Mesendoderm (in vitro differentiated cells): ENCODE results near the gene LSS.

ENCODE experiments used
- DNase-seq: peaks from one replicate; pipeline ENCODE4 v3.0.0; 2013
- H2AK5ac ChIP-seq: 2 replicates; pipeline ENCODE4 v1.6.1; 2013; ENCODE audit warnings: low read length, inconsistent platforms
- H2BK120ac ChIP-seq: 2 replicates; pipeline ENCODE4 v1.6.1; 2013; ENCODE audit warnings: low read depth, mild to moderate bottlenecking, low read length, moderate library complexity, mixed read lengths
- H2BK15ac ChIP-seq: replicated peaks from 2 replicates; pipeline ENCODE4 v1.6.1; 2013; ENCODE audit warnings: low read depth, mild to moderate bottlenecking, moderate library complexity
- H2BK5ac ChIP-seq: 2 replicates; pipeline ENCODE4 v1.6.1; 2013; ENCODE audit warnings: low read length, inconsistent platforms
- H3K18ac ChIP-seq: 2 replicates; pipeline ENCODE4 v1.6.1; 2013; ENCODE audit warnings: mild to moderate bottlenecking, low read length, mixed read lengths
- H3K23ac ChIP-seq: one replicate; pipeline ENCODE4 v1.6.1; 2013; ENCODE audit warnings: low read length
- H3K27ac ChIP-seq: 2 replicates; pipeline ENCODE4 v1.5.1; 2013; ENCODE audit warnings: low read depth, mild to moderate bottlenecking, inconsistent platforms, low read length, moderate library complexity
- H3K27me3 ChIP-seq: 2 replicates; pipeline ENCODE4 v1.6.1; 2013; ENCODE audit warnings: low read length, control low read depth, mild to moderate bottlenecking, inconsistent platforms; ENCODE audit not compliant: insufficient read depth, poor library complexity
- H3K36me3 ChIP-seq: 2 replicates; pipeline ENCODE4 v1.6.1; 2013; ENCODE audit warnings: low read length, inconsistent platforms; ENCODE audit not compliant: control insufficient read depth, insufficient read depth
- H3K4ac ChIP-seq: one replicate; pipeline ENCODE4 v1.6.1; 2013; ENCODE audit warnings: low read depth, mild to moderate bottlenecking, low read length, moderate library complexity
- H3K4me1 ChIP-seq: 2 replicates; pipeline ENCODE4 v1.6.1; 2013; ENCODE audit warnings: low read depth, low read length, inconsistent platforms; ENCODE audit not compliant: control insufficient read depth
- H3K4me2 ChIP-seq: 2 replicates; pipeline ENCODE4 v1.6.1; 2013; ENCODE audit warnings: low read length
- H3K4me3 ChIP-seq: 2 replicates; pipeline ENCODE4 v1.5.1; 2013; ENCODE audit warnings: mild to moderate bottlenecking, low read length
- H3K56ac ChIP-seq: one replicate; pipeline ENCODE4 v1.6.1; 2013; ENCODE audit warnings: low read length
- H3K79me1 ChIP-seq: 2 replicates; pipeline ENCODE4 v1.6.1; 2013; ENCODE audit warnings: low read length, inconsistent platforms
- H3K79me2 ChIP-seq: 2 replicates; pipeline ENCODE4 v1.6.1; 2013; ENCODE audit warnings: mild to moderate bottlenecking, low read length; ENCODE audit not compliant: control insufficient read depth, insufficient read depth
- H3K9ac ChIP-seq: 2 replicates; pipeline ENCODE4 v1.6.1; 2013; ENCODE audit warnings: low read length, inconsistent platforms
- H4K5ac ChIP-seq: one replicate; pipeline ENCODE4 v1.6.1; 2013; ENCODE audit warnings: low read length
- H4K8ac ChIP-seq: one replicate; pipeline ENCODE4 v1.6.1; 2013; ENCODE audit warnings: low read depth, mild to moderate bottlenecking, control low read depth, low read length, moderate library complexity
- WGBS: extraction: QIAGEN DNeasy Blood & Tissue Kit; methylation state at CpG from one replicate; pipeline ENCODE4 v1.1.7; 2013; ENCODE audit warnings: low lambda C conversion rate, missing lambda C conversion rate; ENCODE audit not compliant: insufficient coverage; ENCODE audit errors: extremely low coverage; 5-methylcytosine and 5-hydroxymethylcytosine counted together

The LSS gene

DNA sequence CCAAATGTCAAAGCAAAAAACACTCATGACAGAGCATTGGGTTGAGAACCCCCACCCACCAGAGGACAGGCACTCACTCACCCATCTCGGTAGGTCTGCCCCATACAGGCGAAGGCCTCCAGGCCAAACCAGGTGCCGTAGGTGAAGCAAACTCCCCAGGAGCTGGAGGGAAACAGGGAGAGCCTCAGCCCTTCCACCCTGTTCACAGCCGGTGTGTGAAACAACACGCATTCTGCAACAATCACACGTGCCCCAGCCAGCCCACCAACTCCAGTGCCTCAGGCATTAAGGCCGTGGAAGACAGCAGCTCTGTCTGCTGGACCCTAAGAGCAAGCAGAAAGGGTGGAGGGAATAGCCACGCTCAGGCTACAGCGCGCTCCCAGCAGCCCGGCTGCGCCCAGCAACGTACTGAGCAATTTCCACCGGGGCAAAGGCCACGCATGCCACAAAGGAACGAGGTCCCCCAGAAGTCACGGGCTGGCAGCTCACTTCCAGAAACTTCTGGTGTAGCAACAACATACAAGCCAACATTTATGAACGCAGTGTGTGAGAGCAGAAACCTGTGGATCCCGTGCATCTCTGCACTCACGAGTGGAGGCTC is 32.9 kb downstream of the LSS start:
- no peak overlapping the region for H2BK15ac ChIP-seq
- peaks cover 26% of the 10 kb centered on the region for H3K36me3 ChIP-seq
- no peak overlapping the region for H3K4ac ChIP-seq
- H3K4me1 ChIP-seq, result no peaks in the 10 kb centered on the region
- H3K4me2 ChIP-seq, result no peak overlapping the region
- H2BK5ac ChIP-seq, result no peak overlapping the region
- no CpG with 5 or more reads among the region's 20 CpGs for WGBS
- H3K79me1 ChIP-seq, result no peaks in the 10 kb centered on the region
- H2AK5ac ChIP-seq, result no peak overlapping the region
- no peak overlapping the region for H3K56ac ChIP-seq
- no peak overlapping the region for H3K4me3 ChIP-seq
- H3K23ac ChIP-seq, result no peak overlapping the region
- H3K27ac ChIP-seq, result no peak overlapping the region
- no peak for DNase-seq
- no peak overlapping the region for H2BK120ac ChIP-seq
- H3K27me3 ChIP-seq, result no peaks in the 10 kb centered on the region
- no peak overlapping the region for H3K18ac ChIP-seq
- no peak overlapping the region for H4K8ac ChIP-seq
- no peak overlapping the region for H4K5ac ChIP-seq
- no peak overlapping the region for H3K9ac ChIP-seq
- H3K79me2 ChIP-seq, result no peaks in the 10 kb centered on the region

DNA sequence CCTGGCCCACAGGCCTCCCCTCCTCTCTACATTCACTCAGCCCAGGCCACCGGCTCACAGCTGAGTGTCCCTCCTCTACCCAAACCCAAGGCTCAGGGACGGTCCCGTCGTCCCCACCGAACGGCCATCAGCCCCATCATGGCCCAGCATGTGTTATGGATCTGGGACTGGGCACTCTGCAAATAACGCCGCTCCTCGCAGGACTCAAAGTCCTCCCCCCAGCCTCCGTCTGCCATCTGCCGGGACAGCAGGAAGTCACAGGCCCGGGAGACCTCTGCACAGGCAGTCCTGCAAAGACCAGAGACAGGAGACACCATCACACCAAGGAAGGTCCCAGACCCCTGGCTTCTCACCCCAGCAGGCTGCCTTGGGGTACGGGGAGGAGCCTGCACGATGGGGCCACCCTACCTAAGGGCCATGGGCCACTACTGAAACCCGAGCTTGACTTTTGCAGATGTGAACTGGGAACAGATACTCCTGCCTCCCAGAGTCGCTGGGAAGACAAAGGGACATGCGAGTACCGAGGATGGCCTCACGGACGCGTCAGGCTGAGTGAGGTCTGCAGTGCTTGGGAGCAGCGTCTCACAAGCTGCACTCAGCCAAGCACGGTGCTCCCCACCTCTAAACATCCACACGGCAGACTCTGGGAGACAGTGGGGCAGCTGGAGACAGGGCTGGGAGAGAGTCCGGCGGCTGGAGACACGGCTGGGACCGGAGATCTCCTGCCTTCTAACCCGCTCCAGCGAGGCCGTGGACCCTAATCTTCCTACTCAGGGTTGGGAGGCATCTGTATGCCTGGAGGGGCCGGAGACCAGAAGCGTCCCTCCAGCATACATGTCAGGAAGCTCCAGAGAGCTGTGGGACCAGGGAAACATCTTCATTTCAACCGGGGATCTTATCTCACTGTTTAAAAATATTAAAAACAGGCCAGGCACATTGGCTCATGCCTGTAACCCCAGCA is 33.9 kb downstream of the LSS start:
- no CpG with 5 or more reads among the region's 34 CpGs for WGBS
- H2BK120ac ChIP-seq, result no peak overlapping the region
- no peak overlapping the region for H3K4me2 ChIP-seq
- H2AK5ac ChIP-seq, result no peak overlapping the region
- no peaks in the 10 kb centered on the region for H3K79me2 ChIP-seq
- peaks cover 27% of the 10 kb centered on the region for H3K36me3 ChIP-seq
- no peaks in the 10 kb centered on the region for H3K4me1 ChIP-seq
- no peak overlapping the region for H3K9ac ChIP-seq
- H4K8ac ChIP-seq, result no peak overlapping the region
- no peak overlapping the region for H3K27ac ChIP-seq
- no peak overlapping the region for H2BK15ac ChIP-seq
- no peak overlapping the region for H3K23ac ChIP-seq
- H2BK5ac ChIP-seq, result no peak overlapping the region
- H3K18ac ChIP-seq, result no peak overlapping the region
- no peak overlapping the region for H3K4ac ChIP-seq
- no peak for DNase-seq
- H3K79me1 ChIP-seq, result no peaks in the 10 kb centered on the region
- H3K27me3 ChIP-seq, result no peaks in the 10 kb centered on the region
- H3K56ac ChIP-seq, result no peak overlapping the region
- H3K4me3 ChIP-seq, result no peak overlapping the region
- no peak overlapping the region for H4K5ac ChIP-seq

DNA sequence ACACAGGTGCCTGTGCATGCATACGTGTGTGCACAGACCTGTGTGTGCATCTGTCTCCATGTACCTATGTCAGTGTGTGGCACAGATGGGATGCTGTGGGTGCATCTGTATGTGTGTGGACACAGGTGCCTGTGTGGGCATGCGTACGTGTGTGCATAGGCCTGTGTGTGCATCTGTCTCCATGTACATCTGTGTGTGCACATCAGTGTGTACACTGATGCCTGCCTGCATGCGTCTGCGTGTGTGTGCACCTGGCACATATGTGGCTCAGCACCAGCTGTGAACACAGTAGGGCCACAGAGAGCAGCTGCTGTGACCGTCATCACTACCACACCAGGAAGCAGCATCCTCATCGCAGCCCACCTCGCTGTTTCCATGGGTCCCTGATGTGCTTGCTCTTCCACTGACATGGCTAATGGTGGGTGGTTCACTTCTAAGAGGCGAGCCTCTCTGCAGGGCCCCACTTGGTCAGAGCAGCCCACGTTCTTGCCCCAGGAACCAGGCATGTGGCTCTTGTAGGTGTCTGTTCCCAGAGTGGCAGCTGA is 34.7 kb downstream of the LSS start:
- no peak overlapping the region for H3K9ac ChIP-seq
- no peak overlapping the region for H4K8ac ChIP-seq
- no peak overlapping the region for H3K27ac ChIP-seq
- H3K4me2 ChIP-seq, result no peak overlapping the region
- no CpG with 5 or more reads among the region's 10 CpGs for WGBS
- H4K5ac ChIP-seq, result no peak overlapping the region
- H3K27me3 ChIP-seq, result no peaks in the 10 kb centered on the region
- no peak overlapping the region for H3K56ac ChIP-seq
- H3K23ac ChIP-seq, result no peak overlapping the region
- H2AK5ac ChIP-seq, result no peak overlapping the region
- no peak overlapping the region for H3K4ac ChIP-seq
- H2BK15ac ChIP-seq, result no peak overlapping the region
- H3K18ac ChIP-seq, result no peak overlapping the region
- no peak overlapping the region for H3K4me3 ChIP-seq
- no peak overlapping the region for H2BK5ac ChIP-seq
- no peaks in the 10 kb centered on the region for H3K4me1 ChIP-seq
- DNase-seq, result no peak
- peaks cover 26% of the 10 kb centered on the region for H3K36me3 ChIP-seq
- no peaks in the 10 kb centered on the region for H3K79me1 ChIP-seq
- no peaks in the 10 kb centered on the region for H3K79me2 ChIP-seq
- no peak overlapping the region for H2BK120ac ChIP-seq

DNA sequence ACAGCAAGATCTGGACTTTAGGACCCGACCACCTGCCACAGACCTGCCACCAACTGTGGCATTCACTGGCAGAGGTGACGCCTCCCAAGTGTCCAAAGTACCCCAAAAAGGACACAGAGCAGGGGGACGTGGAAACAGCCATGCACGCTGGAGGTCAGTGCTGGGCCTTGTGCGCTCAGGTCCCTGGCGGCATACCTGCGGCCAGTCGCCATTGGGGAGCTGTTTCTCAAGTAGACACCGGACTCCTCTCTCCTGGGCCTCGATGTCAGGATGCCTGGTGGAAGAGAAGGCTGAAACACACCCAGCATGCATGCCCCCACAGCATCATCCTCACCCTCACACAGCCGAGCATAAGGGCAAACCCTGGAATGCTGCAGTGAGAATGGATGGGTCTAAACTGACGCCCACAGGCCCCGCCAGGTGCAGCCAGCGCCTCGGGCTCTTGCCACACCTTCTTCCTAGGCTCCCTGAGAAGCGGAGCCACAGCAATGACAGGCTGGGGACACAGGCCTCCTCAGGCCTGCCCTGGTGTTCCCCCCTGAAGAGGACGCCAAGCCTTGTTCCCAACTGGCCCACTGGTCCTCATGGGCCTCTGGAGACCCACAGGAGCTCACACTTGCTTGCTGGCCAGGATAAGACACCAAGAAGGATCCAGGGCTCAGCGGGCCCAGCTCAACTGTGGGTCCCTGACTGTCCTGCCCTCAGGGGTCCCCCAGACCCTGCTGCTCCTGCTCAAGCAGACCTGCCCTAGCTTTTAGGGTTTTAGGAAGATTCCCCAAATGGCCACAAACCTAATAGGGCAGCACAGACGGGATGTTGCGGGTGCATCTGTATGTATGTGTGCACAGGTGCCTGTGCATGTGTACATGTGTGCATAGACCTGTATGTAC is 36.6 kb downstream of the LSS start:
- H3K9ac ChIP-seq, result no peak overlapping the region
- no peak for DNase-seq
- H2BK5ac ChIP-seq, result no peak overlapping the region
- H3K36me3 ChIP-seq, result peaks cover 29% of the 10 kb centered on the region
- H2BK15ac ChIP-seq, result no peak overlapping the region
- H3K27me3 ChIP-seq, result no peaks in the 10 kb centered on the region
- no peak overlapping the region for H4K5ac ChIP-seq
- no peak overlapping the region for H2BK120ac ChIP-seq
- H3K23ac ChIP-seq, result no peak overlapping the region
- H3K4me2 ChIP-seq, result no peak overlapping the region
- H3K4me3 ChIP-seq, result no peak overlapping the region
- whole genome bisulfite sequencing, result no CpG with 5 or more reads among the region's 20 CpGs
- peaks cover 2% of the 10 kb centered on the region for H3K4me1 ChIP-seq
- no peaks in the 10 kb centered on the region for H3K79me1 ChIP-seq
- H3K56ac ChIP-seq, result no peak overlapping the region
- no peak overlapping the region for H4K8ac ChIP-seq
- no peak overlapping the region for H3K18ac ChIP-seq
- no peak overlapping the region for H2AK5ac ChIP-seq
- no peak overlapping the region for H3K4ac ChIP-seq
- H3K27ac ChIP-seq, result no peak overlapping the region
- H3K79me2 ChIP-seq, result no peaks in the 10 kb centered on the region

DNA sequence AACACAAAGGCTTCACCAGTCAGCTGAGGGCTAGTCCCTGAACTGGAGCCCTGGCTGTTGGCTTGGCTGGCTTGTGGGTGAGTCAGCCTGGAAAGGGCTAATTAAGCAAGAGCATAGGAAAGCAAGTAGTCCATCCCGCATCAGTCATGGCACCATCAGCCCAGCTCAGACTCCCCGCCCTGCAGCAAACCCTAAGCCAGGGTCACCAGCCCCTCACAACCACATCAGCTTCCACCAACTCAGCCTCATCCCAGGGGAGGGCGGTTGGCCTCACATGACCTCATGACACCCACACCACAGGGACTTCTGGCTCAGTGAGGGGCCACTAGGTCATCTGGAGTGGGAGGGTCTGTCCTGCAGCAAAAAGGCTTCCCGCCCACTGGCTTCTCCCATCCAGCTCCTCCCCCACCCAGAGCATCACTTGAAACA is 37.3 kb downstream of the LSS start:
- Histone ChIP-seq H3K27me3 (no peaks in the 10 kb centered on the region), H2BK15ac (no peak overlapping the region), H2AK5ac (no peak overlapping the region), H3K79me1 (no peaks in the 10 kb centered on the region), H3K79me2 (no peaks in the 10 kb centered on the region), H2BK5ac (no peak overlapping the region), H3K9ac (no peak overlapping the region), H3K27ac (no peak overlapping the region), H3K18ac (no peak overlapping the region), H3K23ac (no peak overlapping the region), H4K5ac (no peak overlapping the region), H3K4me1 (peaks cover 2% of the 10 kb centered on the region), H3K4ac (no peak overlapping the region), H3K4me2 (no peak overlapping the region), H3K36me3 (peaks cover 26% of the 10 kb centered on the region), H4K8ac (no peak overlapping the region), H3K4me3 (no peak overlapping the region), H2BK120ac (no peak overlapping the region), H3K56ac (no peak overlapping the region)
- no peak for DNase-seq
- WGBS, result no CpG with 5 or more reads among the region's 4 CpGs
